MM.1S (cell line): ENCODE results near the gene PLXNA2.

Experiments used
- CTCF ChIP-seq: fragments of 300-600 bp; sonication (generic); IDR thresholded peaks from 2 replicates; pipeline ENCODE4 v1.5.1; 2016; ENCODE audit warnings: antibody characterized with exemption, low read length, mixed read lengths
- EZH2 ChIP-seq: fragments of 300-600 bp; sonication (generic); optimal IDR thresholded peaks from 2 replicates; pipeline ENCODE3; 2017; ENCODE audit warnings: low read depth, mild to moderate bottlenecking, antibody characterized with exemption, low read length, mixed read lengths
- EZH2phosphoT487 ChIP-seq: fragments of 300-600 bp; sonication (generic); IDR thresholded peaks from 2 replicates; pipeline ENCODE4 v1.6.1; 2018; ENCODE audit warnings: antibody characterized with exemption, low read length

GRCh38 chr1:208027861-208028260, 216.3 kb downstream of the PLXNA2 start:
- TF ChIP-seq EZH2 (no peak), CTCF (no peak), EZH2phosphoT487 (no peak)
